Measurements from ENCODE around the gene FKBP5.

The FKBP5 gene

DNA sequence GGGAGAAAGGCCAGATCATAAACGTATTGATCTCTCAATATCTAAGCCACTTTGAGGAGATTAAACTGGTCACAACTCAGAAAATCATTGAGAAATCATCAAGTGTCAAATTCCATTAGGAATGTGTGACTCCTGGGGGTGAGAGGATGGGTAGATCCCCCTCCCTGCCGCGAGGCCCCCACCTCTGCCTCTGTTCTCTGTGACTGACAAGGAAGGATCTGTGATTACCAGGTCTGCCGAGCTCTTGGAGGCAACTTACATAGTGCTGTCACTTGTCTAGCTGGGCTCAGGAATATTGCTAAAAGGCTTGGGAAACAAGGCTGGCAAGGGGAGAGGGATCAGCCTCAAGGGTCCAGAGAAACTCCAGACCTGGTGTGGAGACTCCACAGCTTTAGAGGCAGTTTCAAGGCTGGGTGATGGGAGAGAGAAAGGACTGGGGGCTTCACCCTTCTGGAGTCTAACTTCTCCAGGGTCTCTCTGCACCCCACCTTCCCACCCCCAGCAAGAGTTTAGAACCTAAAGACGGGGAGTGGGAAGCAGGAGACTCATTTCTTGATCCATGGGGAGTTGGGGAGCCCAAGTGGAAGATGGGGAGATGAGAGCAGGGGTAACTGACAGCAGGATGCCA is 36.5 kb upstream of the FKBP5 start (continued):
- TF ChIP-seq TCF4 (CRISPR knock-in tag; IDR thresholded peaks at IDR 0.05; ENCODE audit: borderline replicate concordance) (no peak), ZNF8 (CRISPR knock-in tag; IDR thresholded peaks at IDR 0.05) (no peak), ZFP30 (CRISPR knock-in tag; IDR thresholded peaks at IDR 0.05) (no peak), SNAI2 (CRISPR knock-in tag; IDR thresholded peaks at IDR 0.05) (no peak)
- TF ChIP-seq, protein P1, sequence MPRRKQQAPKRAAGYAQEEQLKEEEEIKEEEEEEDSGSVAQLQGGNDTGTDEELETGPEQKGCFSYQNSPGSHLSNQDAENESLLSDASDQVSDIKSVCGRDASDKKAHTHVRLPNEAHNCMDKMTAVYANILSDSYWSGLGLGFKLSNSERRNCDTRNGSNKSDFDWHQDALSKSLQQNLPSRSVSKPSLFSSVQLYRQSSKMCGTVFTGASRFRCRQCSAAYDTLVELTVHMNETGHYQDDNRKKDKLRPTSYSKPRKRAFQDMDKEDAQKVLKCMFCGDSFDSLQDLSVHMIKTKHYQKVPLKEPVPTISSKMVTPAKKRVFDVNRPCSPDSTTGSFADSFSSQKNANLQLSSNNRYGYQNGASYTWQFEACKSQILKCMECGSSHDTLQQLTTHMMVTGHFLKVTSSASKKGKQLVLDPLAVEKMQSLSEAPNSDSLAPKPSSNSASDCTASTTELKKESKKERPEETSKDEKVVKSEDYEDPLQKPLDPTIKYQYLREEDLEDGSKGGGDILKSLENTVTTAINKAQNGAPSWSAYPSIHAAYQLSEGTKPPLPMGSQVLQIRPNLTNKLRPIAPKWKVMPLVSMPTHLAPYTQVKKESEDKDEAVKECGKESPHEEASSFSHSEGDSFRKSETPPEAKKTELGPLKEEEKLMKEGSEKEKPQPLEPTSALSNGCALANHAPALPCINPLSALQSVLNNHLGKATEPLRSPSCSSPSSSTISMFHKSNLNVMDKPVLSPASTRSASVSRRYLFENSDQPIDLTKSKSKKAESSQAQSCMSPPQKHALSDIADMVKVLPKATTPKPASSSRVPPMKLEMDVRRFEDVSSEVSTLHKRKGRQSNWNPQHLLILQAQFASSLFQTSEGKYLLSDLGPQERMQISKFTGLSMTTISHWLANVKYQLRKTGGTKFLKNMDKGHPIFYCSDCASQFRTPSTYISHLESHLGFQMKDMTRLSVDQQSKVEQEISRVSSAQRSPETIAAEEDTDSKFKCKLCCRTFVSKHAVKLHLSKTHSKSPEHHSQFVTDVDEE (CRISPR knock-in tag; IDR thresholded peaks at IDR 0.05): no peak

DNA sequence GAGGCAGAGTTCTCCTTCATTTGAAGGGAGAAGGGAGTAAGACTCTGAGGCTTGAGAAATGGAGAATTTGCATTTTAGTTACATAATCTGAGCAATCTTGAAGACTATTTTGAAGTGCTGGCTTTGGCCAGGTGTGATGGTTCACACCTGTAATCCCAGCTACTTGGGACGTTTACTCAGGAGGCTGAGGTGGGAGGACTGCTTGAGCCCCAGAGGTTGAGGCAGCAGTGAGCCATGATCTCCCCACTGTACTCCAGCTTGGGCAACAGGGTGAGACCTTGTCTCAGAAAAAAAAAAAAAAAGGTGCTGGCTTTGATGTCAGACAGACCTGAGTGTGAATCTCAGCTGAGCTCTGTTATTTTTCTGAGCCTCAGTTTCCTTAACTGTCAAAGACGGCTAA is 35.8 kb upstream of the FKBP5 start:
- no peak for ATAC-seq
- TF ChIP-seq ISL1 (CRISPR knock-in tag; IDR thresholded peaks at IDR 0.05): no peak
- no peak for TF ChIP-seq ZNF70 (CRISPR knock-in tag; IDR thresholded peaks at IDR 0.05)
- no peak for TF ChIP-seq TOX (CRISPR knock-in tag; IDR thresholded peaks at IDR 0.05; ENCODE audit: borderline replicate concordance)

DNA sequence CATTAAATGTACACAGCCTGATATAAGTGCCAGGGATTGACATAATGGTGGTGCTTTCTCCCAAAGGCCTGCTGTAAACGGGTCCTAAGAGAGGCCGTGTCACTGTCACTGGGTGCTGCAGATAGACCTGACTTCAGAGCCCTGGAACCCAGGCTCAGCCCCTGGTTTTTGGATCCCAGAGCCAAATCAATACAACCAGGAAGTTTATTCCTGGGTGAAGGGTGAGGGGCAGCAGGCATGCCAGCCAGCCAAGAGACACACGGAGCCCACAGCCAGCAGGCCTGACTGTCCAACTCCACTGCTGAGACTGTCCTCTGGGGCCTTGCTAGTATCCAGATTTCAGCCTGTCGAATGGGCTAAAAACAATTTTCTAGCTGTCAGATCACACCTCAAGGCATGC is 35.3 kb upstream of the FKBP5 start:
- no peak for ATAC-seq
- TF ChIP-seq ZNF8 (CRISPR knock-in tag; IDR thresholded peaks at IDR 0.05) (no peak), ARNTL (CRISPR knock-in tag; IDR thresholded peaks at IDR 0.05; ENCODE audit: borderline replicate concordance, low read depth) (no peak), TOX (CRISPR knock-in tag; IDR thresholded peaks at IDR 0.05; ENCODE audit: borderline replicate concordance) (no peak), ZNF565 (CRISPR knock-in tag; conservative IDR thresholded peaks at IDR 0.05; ENCODE audit: low read depth) (no peak), PPARA (CRISPR knock-in tag; IDR thresholded peaks at IDR 0.05; ENCODE audit: borderline replicate concordance) (no peak), ISL1 (CRISPR knock-in tag; IDR thresholded peaks at IDR 0.05) (no peak), ESRRG (CRISPR knock-in tag; IDR thresholded peaks at IDR 0.05) (no peak), ZC3H10 (CRISPR knock-in tag; IDR thresholded peaks at IDR 0.05) (no peak), BACH2 (CRISPR knock-in tag; IDR thresholded peaks at IDR 0.05; ENCODE audit: borderline replicate concordance) (no peak)
- TF ChIP-seq, protein P2, sequence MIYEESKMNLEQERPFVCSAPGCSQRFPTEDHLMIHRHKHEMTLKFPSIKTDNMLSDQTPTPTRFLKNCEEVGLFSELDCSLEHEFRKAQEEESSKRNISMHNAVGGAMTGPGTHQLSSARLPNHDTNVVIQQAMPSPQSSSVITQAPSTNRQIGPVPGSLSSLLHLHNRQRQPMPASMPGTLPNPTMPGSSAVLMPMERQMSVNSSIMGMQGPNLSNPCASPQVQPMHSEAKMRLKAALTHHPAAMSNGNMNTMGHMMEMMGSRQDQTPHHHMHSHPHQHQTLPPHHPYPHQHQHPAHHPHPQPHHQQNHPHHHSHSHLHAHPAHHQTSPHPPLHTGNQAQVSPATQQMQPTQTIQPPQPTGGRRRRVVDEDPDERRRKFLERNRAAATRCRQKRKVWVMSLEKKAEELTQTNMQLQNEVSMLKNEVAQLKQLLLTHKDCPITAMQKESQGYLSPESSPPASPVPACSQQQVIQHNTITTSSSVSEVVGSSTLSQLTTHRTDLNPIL (CRISPR knock-in tag; IDR thresholded peaks at IDR 0.05; ENCODE audit: low read depth): no peak
- TF ChIP-seq, protein P3, sequence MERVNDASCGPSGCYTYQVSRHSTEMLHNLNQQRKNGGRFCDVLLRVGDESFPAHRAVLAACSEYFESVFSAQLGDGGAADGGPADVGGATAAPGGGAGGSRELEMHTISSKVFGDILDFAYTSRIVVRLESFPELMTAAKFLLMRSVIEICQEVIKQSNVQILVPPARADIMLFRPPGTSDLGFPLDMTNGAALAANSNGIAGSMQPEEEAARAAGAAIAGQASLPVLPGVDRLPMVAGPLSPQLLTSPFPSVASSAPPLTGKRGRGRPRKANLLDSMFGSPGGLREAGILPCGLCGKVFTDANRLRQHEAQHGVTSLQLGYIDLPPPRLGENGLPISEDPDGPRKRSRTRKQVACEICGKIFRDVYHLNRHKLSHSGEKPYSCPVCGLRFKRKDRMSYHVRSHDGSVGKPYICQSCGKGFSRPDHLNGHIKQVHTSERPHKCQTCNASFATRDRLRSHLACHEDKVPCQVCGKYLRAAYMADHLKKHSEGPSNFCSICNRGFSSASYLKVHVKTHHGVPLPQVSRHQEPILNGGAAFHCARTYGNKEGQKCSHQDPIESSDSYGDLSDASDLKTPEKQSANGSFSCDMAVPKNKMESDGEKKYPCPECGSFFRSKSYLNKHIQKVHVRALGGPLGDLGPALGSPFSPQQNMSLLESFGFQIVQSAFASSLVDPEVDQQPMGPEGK (CRISPR knock-in tag; IDR thresholded peaks at IDR 0.05; ENCODE audit: borderline replicate concordance): no peak
- TF ChIP-seq, protein P4, sequence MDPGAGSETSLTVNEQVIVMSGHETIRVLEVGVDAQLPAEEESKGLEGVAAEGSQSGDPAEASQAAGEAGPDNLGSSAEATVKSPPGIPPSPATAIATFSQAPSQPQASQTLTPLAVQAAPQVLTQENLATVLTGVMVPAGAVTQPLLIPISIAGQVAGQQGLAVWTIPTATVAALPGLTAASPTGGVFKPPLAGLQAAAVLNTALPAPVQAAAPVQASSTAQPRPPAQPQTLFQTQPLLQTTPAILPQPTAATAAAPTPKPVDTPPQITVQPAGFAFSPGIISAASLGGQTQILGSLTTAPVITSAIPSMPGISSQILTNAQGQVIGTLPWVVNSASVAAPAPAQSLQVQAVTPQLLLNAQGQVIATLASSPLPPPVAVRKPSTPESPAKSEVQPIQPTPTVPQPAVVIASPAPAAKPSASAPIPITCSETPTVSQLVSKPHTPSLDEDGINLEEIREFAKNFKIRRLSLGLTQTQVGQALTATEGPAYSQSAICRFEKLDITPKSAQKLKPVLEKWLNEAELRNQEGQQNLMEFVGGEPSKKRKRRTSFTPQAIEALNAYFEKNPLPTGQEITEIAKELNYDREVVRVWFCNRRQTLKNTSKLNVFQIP (CRISPR knock-in tag; IDR thresholded peaks at IDR 0.05; ENCODE audit: borderline replicate concordance, low read depth): no peak

DNA sequence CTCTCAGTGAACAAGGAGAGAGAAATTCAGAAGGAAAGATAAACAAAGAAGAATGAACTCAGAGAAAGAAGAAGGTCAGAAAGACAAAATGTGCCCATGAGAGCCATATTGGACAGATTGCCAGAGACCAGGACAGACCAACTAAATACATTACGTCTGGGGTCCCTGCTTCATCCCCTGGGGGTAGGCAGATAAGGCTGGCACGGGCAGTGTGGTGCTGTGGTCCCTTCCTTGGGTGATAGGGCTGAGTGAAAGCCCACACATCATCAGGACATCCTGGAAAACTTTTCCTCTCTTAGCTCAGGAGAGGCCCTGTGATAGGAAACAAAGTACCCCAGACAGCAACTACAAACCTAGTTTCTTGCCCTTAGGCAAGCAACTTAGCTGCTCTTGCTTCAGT is 34.9 kb upstream of the FKBP5 start:
- no peak for ATAC-seq
- TF ChIP-seq ISL1 (CRISPR knock-in tag; IDR thresholded peaks at IDR 0.05) (no peak), TOX (CRISPR knock-in tag; IDR thresholded peaks at IDR 0.05; ENCODE audit: borderline replicate concordance) (no peak), RARB (CRISPR knock-in tag; IDR thresholded peaks at IDR 0.05) (no peak), ZC3H10 (CRISPR knock-in tag; IDR thresholded peaks at IDR 0.05) (no peak), CSDC2 (CRISPR knock-in tag; IDR thresholded peaks at IDR 0.05) (no peak), ZNF8 (CRISPR knock-in tag; IDR thresholded peaks at IDR 0.05) (no peak), ZNF565 (CRISPR knock-in tag; conservative IDR thresholded peaks at IDR 0.05; ENCODE audit: low read depth) (no peak), ZNF70 (CRISPR knock-in tag; IDR thresholded peaks at IDR 0.05) (no peak)
- TF ChIP-seq, protein P2 (CRISPR knock-in tag; IDR thresholded peaks at IDR 0.05; ENCODE audit: low read depth): no peak
- TF ChIP-seq, protein P1 (CRISPR knock-in tag; IDR thresholded peaks at IDR 0.05): no peak
- TF ChIP-seq, protein P3 (CRISPR knock-in tag; IDR thresholded peaks at IDR 0.05; ENCODE audit: borderline replicate concordance): no peak
